ENCODE results near the gene DNM1. TPM values are rescaled to one million over a fixed set of nuclear protein-coding genes. Genes with fewer than 3 reads are reported as not detected.

Gene DNM1
- polyA plus RNA-seq, 4 donors = 0.45 to 72.1 (median 3.7) TPM

DNA sequence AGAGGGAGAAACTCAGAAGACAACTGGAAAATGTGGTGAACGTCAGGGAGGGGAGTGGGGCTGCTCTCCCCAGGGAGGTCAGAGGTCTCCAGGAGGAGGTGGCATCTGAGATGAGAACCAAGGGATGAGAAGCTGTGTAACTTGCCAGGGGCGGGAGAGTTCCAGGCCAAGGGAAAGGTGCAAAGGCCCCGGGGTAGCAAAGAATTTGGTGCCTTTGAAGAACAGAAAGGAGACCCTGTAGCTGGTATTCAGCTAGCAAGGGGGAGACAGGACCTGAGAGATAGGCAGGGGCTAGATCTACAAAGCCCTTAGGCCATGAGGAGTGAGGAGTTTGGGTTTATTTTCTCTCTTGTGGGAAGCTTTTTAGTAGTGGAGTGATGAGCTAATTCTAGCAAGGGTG lies 3.3 kb downstream of the DNM1 start:
- Histone ChIP-seq H3K27me3 (ENCODE audit: control insufficient read depth in 3 of 3, insufficient read depth in 3 of 3, low read length in 3 of 3) (peaks cover 0 to 3% (median 0%) of the 10 kb centered on the region in 3 donors), H3K4me1 (ENCODE audit: control insufficient read depth in 3 of 3, insufficient read depth in 2 of 3, low read depth in 1 of 3, low read length in 2 of 3) (peaks cover 0 to 48% (median 4%) of the 10 kb centered on the region in 3 donors), H3K4me3 (ENCODE audit: low read depth in 1 of 3, low read length in 3 of 3) (no peak overlapping the region), H3K27ac (ENCODE audit: low read depth in 1 of 3, low read length in 2 of 3) (peak overlapping the region in 1 of 3 donors; percentile 21), H3K36me3 (ENCODE audit: control insufficient read depth in 3 of 3, insufficient read depth in 2 of 3, low read depth in 1 of 3, low read length in 3 of 3) (peaks cover 0 to 19% (median 0%) of the 10 kb centered on the region in 3 donors), H3K9me3 (ENCODE audit: control insufficient read depth in 2 of 2, insufficient read depth in 1 of 2, low read depth in 1 of 2, low read length in 1 of 2) (no peaks in the 10 kb centered on the region)
- no peak for DNase-seq
- WGBS, 3 donors = 64 to 82% (median 72%) methylated on average over 3 of the region's 3 CpGs
- no peak for FAIRE-seq

DNA sequence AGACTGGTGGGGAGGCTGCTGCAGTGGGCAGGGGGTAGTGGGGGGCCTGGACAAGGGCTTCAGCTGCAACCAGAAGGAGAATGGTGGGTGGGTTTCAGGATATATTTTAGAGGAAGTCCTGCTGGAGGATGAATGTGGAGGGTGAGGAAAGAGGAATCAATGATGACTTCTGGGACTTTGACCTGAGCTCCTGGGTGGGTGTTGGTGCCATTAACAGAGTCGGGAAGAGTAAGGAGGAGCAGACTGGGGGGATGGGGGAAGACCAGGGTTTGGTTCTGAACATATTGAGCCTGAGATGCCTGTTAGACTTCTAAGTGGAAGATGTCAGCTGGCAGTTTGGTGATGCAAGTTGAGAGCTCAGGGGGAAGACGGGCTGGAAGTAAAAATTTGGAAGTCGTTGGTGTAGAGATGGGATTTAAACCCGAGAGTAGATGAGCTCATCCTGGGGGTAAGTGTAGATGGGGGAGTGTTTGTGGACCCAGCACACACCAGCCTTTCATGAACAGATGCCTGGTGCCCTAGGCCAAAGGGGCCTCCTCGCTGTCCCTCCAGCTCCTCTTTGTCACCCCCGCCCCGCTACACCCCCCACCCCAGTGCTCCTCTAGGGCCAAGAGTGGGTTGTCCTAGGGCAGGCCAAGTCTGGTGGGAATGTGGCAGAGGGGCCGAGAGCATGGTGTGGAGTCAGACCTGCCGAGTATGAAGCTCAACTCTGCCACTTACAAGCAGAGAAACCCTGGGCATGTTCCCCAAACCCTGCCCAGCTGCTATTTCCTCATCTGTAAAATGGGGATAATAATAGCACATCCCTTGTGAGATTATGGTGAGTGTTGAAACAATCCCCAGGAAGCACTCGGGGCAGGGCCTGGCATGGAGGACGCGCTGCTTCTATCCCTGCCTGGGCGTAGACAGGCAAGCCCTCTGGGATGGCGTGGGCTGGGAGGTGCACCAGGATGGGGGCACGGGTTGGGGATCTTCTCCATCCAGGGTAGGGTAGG lies 4.0 kb downstream of the DNM1 start:
- H3K4me1 ChIP-seq (ENCODE audit: control insufficient read depth in 3 of 3, insufficient read depth in 2 of 3, low read depth in 1 of 3, low read length in 2 of 3) = peaks cover 0 to 54% (median 5%) of the 10 kb centered on the region in 3 donors
- H3K27ac ChIP-seq (ENCODE audit: low read depth in 1 of 3, low read length in 2 of 3) = no peak overlapping the region
- DNase-seq (peak; percentile 32 to 61), FAIRE-seq (no peak)
- no peak overlapping the region for H3K4me3 ChIP-seq (ENCODE audit: low read depth in 1 of 3, low read length in 3 of 3)
- no peaks in the 10 kb centered on the region for H3K9me3 ChIP-seq (ENCODE audit: control insufficient read depth in 2 of 2, insufficient read depth in 1 of 2, low read depth in 1 of 2, low read length in 1 of 2)
- WGBS, 3 donors = 76 to 80% (median 77%) methylated on average over 15 of the region's 15 CpGs
- peaks cover 0 to 19% (median 0%) of the 10 kb centered on the region in 3 donors for H3K36me3 ChIP-seq (ENCODE audit: control insufficient read depth in 3 of 3, insufficient read depth in 2 of 3, low read depth in 1 of 3, low read length in 3 of 3)
- H3K27me3 ChIP-seq (ENCODE audit: control insufficient read depth in 3 of 3, insufficient read depth in 3 of 3, low read length in 3 of 3) = peaks cover 0 to 3% (median 0%) of the 10 kb centered on the region in 3 donors

DNA sequence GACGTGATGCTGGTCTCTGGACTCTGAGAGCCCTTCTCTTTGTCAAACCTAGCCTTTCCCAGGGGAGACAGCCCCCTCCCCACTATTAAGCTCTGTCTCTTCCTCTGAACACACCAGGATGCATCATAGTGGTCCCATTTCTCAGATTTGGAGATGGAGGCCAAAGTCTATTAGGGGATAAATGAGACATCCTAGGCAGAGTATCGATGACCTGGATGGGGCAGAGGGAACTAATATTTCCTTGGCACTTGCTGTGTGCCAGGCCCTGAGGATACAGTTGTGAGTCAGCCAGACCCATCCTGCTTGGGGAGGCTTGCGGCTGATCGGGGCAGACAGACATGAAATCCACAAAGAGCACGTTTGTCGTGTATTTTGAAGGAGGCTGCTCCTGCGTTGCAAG lies 5.2 kb downstream of the DNM1 start:
- H3K4me1 ChIP-seq (ENCODE audit: control insufficient read depth in 3 of 3, insufficient read depth in 2 of 3, low read depth in 1 of 3, low read length in 2 of 3) = peaks cover 0 to 58% (median 5%) of the 10 kb centered on the region in 3 donors
- H3K27ac ChIP-seq (ENCODE audit: low read depth in 1 of 3, low read length in 2 of 3) = no peak overlapping the region
- FAIRE-seq (no peak), DNase-seq (no peak)
- H3K4me3 ChIP-seq (ENCODE audit: low read depth in 1 of 3, low read length in 3 of 3) = no peak overlapping the region
- 86 to 90% (median 88%) methylated on average over 7 of the region's 7 CpGs for WGBS, 3 donors
- no peaks in the 10 kb centered on the region for H3K9me3 ChIP-seq (ENCODE audit: control insufficient read depth in 2 of 2, insufficient read depth in 1 of 2, low read depth in 1 of 2, low read length in 1 of 2)
- peaks cover 0 to 19% (median 0%) of the 10 kb centered on the region in 3 donors for H3K36me3 ChIP-seq (ENCODE audit: control insufficient read depth in 3 of 3, insufficient read depth in 2 of 3, low read depth in 1 of 3, low read length in 3 of 3)
- peaks cover 0 to 3% (median 0%) of the 10 kb centered on the region in 3 donors for H3K27me3 ChIP-seq (ENCODE audit: control insufficient read depth in 3 of 3, insufficient read depth in 3 of 3, low read length in 3 of 3)

- peaks cover 0 to 19% (median 0%) of the 10 kb centered on the region in 3 donors for H3K36me3 ChIP-seq (ENCODE audit: control insufficient read depth in 3 of 3, insufficient read depth in 2 of 3, low read depth in 1 of 3, low read length in 3 of 3)
- DNase-seq (no peak), FAIRE-seq (no peak)
- 75 to 79% (median 78%) methylated on average over 15 of the region's 15 CpGs for WGBS, 3 donors
- H3K27ac ChIP-seq (ENCODE audit: low read depth in 1 of 3, low read length in 2 of 3) = no peak overlapping the region
- H3K27me3 ChIP-seq (ENCODE audit: control insufficient read depth in 3 of 3, insufficient read depth in 3 of 3, low read length in 3 of 3) = no peaks in the 10 kb centered on the region
- no peak overlapping the region for H3K4me3 ChIP-seq (ENCODE audit: low read depth in 1 of 3, low read length in 3 of 3)
- H3K4me1 ChIP-seq (ENCODE audit: control insufficient read depth in 3 of 3, insufficient read depth in 2 of 3, low read depth in 1 of 3, low read length in 2 of 3) = peaks cover 0 to 54% (median 5%) of the 10 kb centered on the region in 3 donors
- no peaks in the 10 kb centered on the region for H3K9me3 ChIP-seq (ENCODE audit: control insufficient read depth in 2 of 2, insufficient read depth in 1 of 2, low read depth in 1 of 2, low read length in 1 of 2)
Measured at GRCh38 chr9:128208946-128209669, 5.9 kb downstream of the DNM1 start.

GRCh38 chr9:128211186-128211980 lies 8.2 kb downstream of the DNM1 start:
- 23 to 56% (median 36%) methylated on average over 12 of the region's 12 CpGs for WGBS, 3 donors
- Histone ChIP-seq H3K9me3 (ENCODE audit: control insufficient read depth in 2 of 2, insufficient read depth in 1 of 2, low read depth in 1 of 2, low read length in 1 of 2) (no peaks in the 10 kb centered on the region), H3K27me3 (ENCODE audit: control insufficient read depth in 3 of 3, insufficient read depth in 3 of 3, low read length in 3 of 3) (no peaks in the 10 kb centered on the region), H3K27ac (ENCODE audit: low read depth in 1 of 3, low read length in 2 of 3) (peak overlapping the region in 2 of 3 donors; percentile 13 to 82), H3K36me3 (ENCODE audit: control insufficient read depth in 3 of 3, insufficient read depth in 2 of 3, low read depth in 1 of 3, low read length in 3 of 3) (peaks cover 0 to 16% (median 0%) of the 10 kb centered on the region in 3 donors), H3K4me1 (ENCODE audit: control insufficient read depth in 3 of 3, insufficient read depth in 2 of 3, low read depth in 1 of 3, low read length in 2 of 3) (peaks cover 0 to 42% (median 5%) of the 10 kb centered on the region in 3 donors), H3K4me3 (ENCODE audit: low read depth in 1 of 3, low read length in 3 of 3) (no peak overlapping the region)
- FAIRE-seq (no peak), DNase-seq (peak; percentile 63 to 86)

GRCh38 chr9:128211981-128212281 lies 8.8 kb downstream of the DNM1 start:
- H3K27me3 ChIP-seq (ENCODE audit: control insufficient read depth in 3 of 3, insufficient read depth in 3 of 3, low read length in 3 of 3) = no peaks in the 10 kb centered on the region
- H3K36me3 ChIP-seq (ENCODE audit: control insufficient read depth in 3 of 3, insufficient read depth in 2 of 3, low read depth in 1 of 3, low read length in 3 of 3) = peaks cover 0 to 16% (median 0%) of the 10 kb centered on the region in 3 donors
- no peaks in the 10 kb centered on the region for H3K9me3 ChIP-seq (ENCODE audit: control insufficient read depth in 2 of 2, insufficient read depth in 1 of 2, low read depth in 1 of 2, low read length in 1 of 2)
- H3K4me1 ChIP-seq (ENCODE audit: control insufficient read depth in 3 of 3, insufficient read depth in 2 of 3, low read depth in 1 of 3, low read length in 2 of 3) = peaks cover 0 to 42% (median 5%) of the 10 kb centered on the region in 3 donors
- no peak for DNase-seq
- peak overlapping the region in 2 of 3 donors; percentile 13 to 82 for H3K27ac ChIP-seq (ENCODE audit: low read depth in 1 of 3, low read length in 2 of 3)
- H3K4me3 ChIP-seq (ENCODE audit: low read depth in 1 of 3, low read length in 3 of 3) = no peak overlapping the region
- 14 to 57% (median 27%) methylated on average over 2 of the region's 2 CpGs for WGBS, 3 donors
- FAIRE-seq = no peak

DNA sequence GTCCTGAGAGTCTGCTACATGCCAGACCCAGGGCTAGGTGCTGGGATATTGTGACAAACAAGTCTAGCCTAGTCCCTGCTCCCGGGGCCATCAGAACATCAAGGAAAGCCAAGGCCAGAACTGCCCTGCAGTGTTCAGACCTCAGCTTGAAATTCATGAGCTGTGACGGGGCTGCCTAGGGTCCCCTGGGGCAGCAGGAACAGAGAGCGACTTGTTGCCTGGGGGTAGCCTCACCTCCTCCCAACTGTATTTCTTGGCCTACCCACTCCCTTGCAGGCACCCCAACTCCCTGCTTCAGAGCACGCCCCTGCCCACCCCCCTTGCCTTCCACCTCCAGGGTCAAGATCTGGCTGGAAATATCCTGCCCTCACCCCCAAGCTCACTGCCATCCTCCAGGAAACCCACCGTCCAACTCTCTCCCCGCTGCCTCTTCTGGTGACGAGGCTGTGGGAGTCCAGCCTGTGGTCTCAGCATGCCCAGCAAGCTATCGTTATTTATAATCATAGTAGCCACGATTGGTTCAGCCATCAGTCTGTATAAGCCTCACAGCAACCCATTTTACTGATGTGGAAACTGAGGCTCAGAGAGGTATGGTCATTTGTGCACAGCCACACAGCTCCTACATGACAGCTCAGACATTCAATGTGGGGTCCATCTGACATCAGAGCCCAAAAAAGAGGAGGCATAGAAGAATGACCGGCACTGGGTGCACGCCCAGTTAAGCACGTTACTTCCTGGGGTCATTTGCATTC lies 10.7 kb downstream of the DNM1 start:
- Histone ChIP-seq H3K36me3 (ENCODE audit: control insufficient read depth in 3 of 3, insufficient read depth in 2 of 3, low read depth in 1 of 3, low read length in 3 of 3) (peaks cover 0 to 13% (median 0%) of the 10 kb centered on the region in 3 donors), H3K4me3 (ENCODE audit: low read depth in 1 of 3, low read length in 3 of 3) (no peak overlapping the region), H3K27me3 (ENCODE audit: control insufficient read depth in 3 of 3, insufficient read depth in 3 of 3, low read length in 3 of 3) (no peaks in the 10 kb centered on the region), H3K9me3 (ENCODE audit: control insufficient read depth in 2 of 2, insufficient read depth in 1 of 2, low read depth in 1 of 2, low read length in 1 of 2) (no peaks in the 10 kb centered on the region), H3K4me1 (ENCODE audit: control insufficient read depth in 3 of 3, insufficient read depth in 2 of 3, low read depth in 1 of 3, low read length in 2 of 3) (peaks cover 0 to 45% (median 5%) of the 10 kb centered on the region in 3 donors), H3K27ac (ENCODE audit: low read depth in 1 of 3, low read length in 2 of 3) (no peak overlapping the region)
- WGBS, 3 donors = 88 to 91% (median 89%) methylated on average over 12 of the region's 12 CpGs
- no peak for DNase-seq
- no peak for FAIRE-seq

Data from small intestine (tissue), 7 donors.